Measurements from ENCODE around the gene CCDC124.
A peak's percentile ranks its signal among the peaks of the same experiment; 100 is the strongest.

CCDC124 gene

GRCh38 chr19:17937371-17937900 lies 4.6 kb downstream of the CCDC124 start:
- no peak for DNase-seq

- DNase-seq, result peak; percentile 23 to 48
Observed at GRCh38 chr19:17938092-17938845, 5.5 kb downstream of the CCDC124 start.

GRCh38 chr19:17942181-17942580 lies 9.4 kb downstream of the CCDC124 start:
- DNase-seq, result no peak

- no peak for DNase-seq
Observed at GRCh38 chr19:17942582-17943273, 9.9 kb downstream of the CCDC124 start.

- DNase-seq, result no peak
Observed at GRCh38 chr19:17943274-17944221, 10.7 kb downstream of the CCDC124 start.

- DNase-seq, result no peak
Observed at GRCh38 chr19:17944301-17944700, 11.5 kb downstream of the CCDC124 start.

GRCh38 chr19:17946965-17947784 lies 14.4 kb downstream of the CCDC124 start:
- DNase-seq, result no peak

GRCh38 chr19:17947815-17948513 lies 15.1 kb downstream of the CCDC124 start:
- DNase-seq, result peak; percentile 94 to 96

- DNase-seq, result no peak
Observed at GRCh38 chr19:17948514-17948900, 15.7 kb downstream of the CCDC124 start.

- DNase-seq, result no peak
Observed at GRCh38 chr19:17948931-17949930, 16.4 kb downstream of the CCDC124 start.

GRCh38 chr19:17949956-17950309 lies 17.1 kb downstream of the CCDC124 start:
- no peak for DNase-seq

GRCh38 chr19:17950310-17951156 lies 17.7 kb downstream of the CCDC124 start:
- DNase-seq, result peak in 1 of 2 experiments; percentile 6

- no peak for DNase-seq
Observed at GRCh38 chr19:17951157-17951989, 18.6 kb downstream of the CCDC124 start.

- DNase-seq, result no peak
Observed at GRCh38 chr19:17951990-17952976, 19.5 kb downstream of the CCDC124 start.

- no peak for DNase-seq
Observed at GRCh38 chr19:17953316-17953801, 20.5 kb downstream of the CCDC124 start.

- DNase-seq, result no peak
Observed at GRCh38 chr19:17953869-17954268, 21.1 kb downstream of the CCDC124 start.

GRCh38 chr19:17954401-17954800 lies 21.6 kb downstream of the CCDC124 start:
- DNase-seq, result no peak
